ENCODE results near the gene ATP8B2.

- TF ChIP-seq CTCF (IDR thresholded peaks at IDR 0.05) (no peak), POLR2A (IDR thresholded peaks at IDR 0.05) (no peak)
Measured at GRCh38 chr1:154316704-154317103, 8.6 kb upstream of the ATP8B2 start.
